Vagina (tissue), 2 donors: ENCODE measurements around the gene MRGPRD.

Experiments
- POLR2A ChIP-seq, 2 donors: fragments of 450-650 bp; IDR thresholded peaks; one replicate each; pipeline ENCODE4 v1.6.1; 2017; ENCODE audit warnings: antibody characterized with exemption in 2 of 2, mild to moderate bottlenecking in 2 of 2, moderate library complexity in 2 of 2
- POLR2AphosphoS5 ChIP-seq, 2 donors: sonication (generic); formaldehyde crosslinking; IDR thresholded peaks; one replicate each; pipeline ENCODE4 v1.9.0; 2017; ENCODE audit warnings: antibody characterized with exemption in 2 of 2, mild to moderate bottlenecking in 2 of 2, low read depth in 1 of 2; ENCODE audit not compliant: insufficient read depth in 1 of 2
- TF ChIP-seq, protein P1 (sequence below), 3 experiments: fragments of 450-650 bp in 2 of 3; fragments of 200-600 bp in 1 of 3; sonication (generic) in 1 of 3; IDR thresholded peaks; one replicate each; pipeline ENCODE4 v1.5.1; 2017 to 2019; ENCODE audit warnings: antibody characterized with exemption in 3 of 3, mild to moderate bottlenecking in 2 of 3, moderate library complexity in 2 of 3

DNA sequence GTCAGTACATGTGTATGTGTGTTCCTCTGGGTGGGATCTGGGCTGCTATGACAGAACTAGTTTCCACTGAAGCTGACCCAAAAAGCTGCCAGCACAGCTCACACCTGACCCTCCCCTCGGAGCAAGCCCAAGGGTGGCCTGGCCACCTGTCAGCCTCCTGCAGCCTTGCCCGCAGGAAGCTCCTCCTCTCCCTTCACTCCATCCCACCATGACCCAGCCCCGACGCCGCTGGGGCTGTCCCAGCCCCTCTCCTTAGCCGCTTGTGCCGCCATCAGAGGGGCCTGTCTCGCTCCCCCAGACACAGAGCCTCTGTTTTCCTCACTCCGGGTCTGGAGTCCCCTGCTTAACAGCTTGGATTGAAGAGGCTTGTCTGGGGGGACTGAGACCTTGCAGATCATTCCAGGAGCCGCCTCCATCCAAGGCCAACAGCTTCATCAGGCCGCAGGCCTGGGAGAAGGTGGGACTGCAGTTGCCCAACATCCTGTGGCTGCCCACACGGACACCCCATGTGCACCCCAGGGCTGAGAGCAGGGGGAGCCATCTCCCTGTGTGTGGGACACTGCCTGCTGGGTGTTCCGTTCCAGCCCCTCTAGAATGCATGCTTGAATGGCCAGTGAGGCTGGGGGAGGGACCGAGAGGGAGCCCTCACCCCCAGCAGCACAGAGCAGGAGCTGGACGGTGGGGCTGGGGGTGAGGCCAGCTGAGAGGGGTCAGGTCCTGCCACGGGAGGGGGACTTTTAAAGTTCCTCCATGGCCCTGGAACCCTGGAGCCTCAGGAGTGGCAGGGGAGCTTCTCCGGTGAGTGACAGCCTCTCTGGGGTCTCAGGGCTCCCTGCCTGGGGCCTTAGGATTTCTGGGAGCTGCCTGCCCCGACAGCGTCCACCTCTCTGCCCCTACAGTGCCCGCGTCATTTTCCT lies 31.6 kb upstream of the MRGPRD start:
- TF ChIP-seq, protein P1, sequence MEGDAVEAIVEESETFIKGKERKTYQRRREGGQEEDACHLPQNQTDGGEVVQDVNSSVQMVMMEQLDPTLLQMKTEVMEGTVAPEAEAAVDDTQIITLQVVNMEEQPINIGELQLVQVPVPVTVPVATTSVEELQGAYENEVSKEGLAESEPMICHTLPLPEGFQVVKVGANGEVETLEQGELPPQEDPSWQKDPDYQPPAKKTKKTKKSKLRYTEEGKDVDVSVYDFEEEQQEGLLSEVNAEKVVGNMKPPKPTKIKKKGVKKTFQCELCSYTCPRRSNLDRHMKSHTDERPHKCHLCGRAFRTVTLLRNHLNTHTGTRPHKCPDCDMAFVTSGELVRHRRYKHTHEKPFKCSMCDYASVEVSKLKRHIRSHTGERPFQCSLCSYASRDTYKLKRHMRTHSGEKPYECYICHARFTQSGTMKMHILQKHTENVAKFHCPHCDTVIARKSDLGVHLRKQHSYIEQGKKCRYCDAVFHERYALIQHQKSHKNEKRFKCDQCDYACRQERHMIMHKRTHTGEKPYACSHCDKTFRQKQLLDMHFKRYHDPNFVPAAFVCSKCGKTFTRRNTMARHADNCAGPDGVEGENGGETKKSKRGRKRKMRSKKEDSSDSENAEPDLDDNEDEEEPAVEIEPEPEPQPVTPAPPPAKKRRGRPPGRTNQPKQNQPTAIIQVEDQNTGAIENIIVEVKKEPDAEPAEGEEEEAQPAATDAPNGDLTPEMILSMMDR (IDR thresholded peaks at IDR 0.05) = no peak
- TF ChIP-seq POLR2A (IDR thresholded peaks at IDR 0.05) = no peak
- TF ChIP-seq POLR2AphosphoS5 (IDR thresholded peaks at IDR 0.05; ENCODE audit: insufficient read depth in 1 of 2, low read depth in 1 of 2) = no peak
